OCI-LY1 (cell line): ENCODE results near the gene MAD1L1.

Experiments used
- H2AFZ ChIP-seq: fragments of 200-600 bp; sonication (generic), shearing (Covaris generic); 2 replicates; pipeline ENCODE4 v1.6.0; 2014; ENCODE audit warnings: antibody characterized with exemption, mild to moderate bottlenecking, low read length
- H3F3A ChIP-seq: fragments of 200-600 bp; sonication (generic), shearing (Covaris generic); 2 replicates; pipeline ENCODE4 v1.6.0; 2014; ENCODE audit warnings: mild to moderate bottlenecking, antibody characterized with exemption, low read length, moderate library complexity; ENCODE audit not compliant: insufficient read depth
- H3K27ac ChIP-seq: fragments of 200-600 bp; sonication (generic); 2 replicates; pipeline ENCODE4 v1.5.1; 2014; ENCODE audit warnings: low read length, mixed run types, mild to moderate bottlenecking, low read depth; ENCODE audit not compliant: poor library complexity, severe bottlenecking
- H3K27me3 ChIP-seq: fragments of 200-600 bp; sonication (generic); 2 replicates; pipeline ENCODE4 v1.6.0; 2014; ENCODE audit warnings: antibody characterized with exemption, mild to moderate bottlenecking, low read length, moderate library complexity; ENCODE audit not compliant: insufficient read depth
- H3K36me3 ChIP-seq: fragments of 200-600 bp; sonication (generic); 2 replicates; pipeline ENCODE4 v1.6.1; 2014; ENCODE audit warnings: mild to moderate bottlenecking, antibody characterized with exemption, low read length, moderate library complexity, mixed read lengths; ENCODE audit not compliant: insufficient read depth
- H3K4me1 ChIP-seq: fragments of 200-600 bp; sonication (generic); 2 replicates; pipeline ENCODE4 v1.5.1; 2014; ENCODE audit warnings: mild to moderate bottlenecking, low read length, moderate library complexity; ENCODE audit not compliant: insufficient read depth, severe bottlenecking
- H3K4me2 ChIP-seq: fragments of 200-600 bp; sonication (generic), shearing (Covaris generic); 2 replicates; pipeline ENCODE4 v1.6.1; 2014; ENCODE audit warnings: low read length
- H3K4me3 ChIP-seq: fragments of 200-600 bp; sonication (generic); 2 replicates; pipeline ENCODE4 v1.5.1; 2014; ENCODE audit warnings: low read length, low read depth, mild to moderate bottlenecking, mixed read lengths; ENCODE audit not compliant: poor library complexity, severe bottlenecking
- H3K79me2 ChIP-seq: fragments of 200-600 bp; shearing (Covaris generic); 2 replicates; pipeline ENCODE4 v1.6.1; 2016; ENCODE audit warnings: mixed run types, low read length, mixed read lengths; ENCODE audit not compliant: insufficient read depth
- H3K9ac ChIP-seq: fragments of 200-600 bp; sonication (generic), shearing (Covaris generic); 2 replicates; pipeline ENCODE4 v1.6.1; 2014; ENCODE audit warnings: mild to moderate bottlenecking, low read length, mixed read lengths
- H3K9me2 ChIP-seq: fragments of 200-600 bp; sonication (generic), shearing (Covaris generic); 2 replicates; pipeline ENCODE4 v1.6.1; 2014; ENCODE audit warnings: low read depth, mild to moderate bottlenecking, low read length, mixed read lengths
- H3K9me3 ChIP-seq: fragments of 200-600 bp; shearing (Covaris generic); 2 replicates; pipeline ENCODE4 v1.6.1; 2014; ENCODE audit warnings: low read length, mixed read lengths
- H4K20me1 ChIP-seq: fragments of 200-600 bp; sonication (generic), shearing (Covaris generic); 2 replicates; pipeline ENCODE4 v1.6.0; 2016; ENCODE audit warnings: mild to moderate bottlenecking, low read length; ENCODE audit not compliant: insufficient read depth
- CTCF ChIP-seq: fragments of 200-600 bp; sonication (generic), shearing (Covaris generic); IDR thresholded peaks from 2 replicates; pipeline ENCODE4 v1.5.1; 2017; ENCODE audit warnings: mild to moderate bottlenecking, antibody characterized with exemption, low read length, moderate library complexity, mixed read lengths
- EZH2 ChIP-seq: fragments of 200-600 bp; sonication (generic), shearing (Covaris generic); IDR thresholded peaks from 2 replicates; pipeline ENCODE4 v1.8.0; 2017; ENCODE audit warnings: borderline replicate concordance, mixed run types, mild to moderate bottlenecking, antibody characterized with exemption, low read length, moderate library complexity, mixed read lengths

The MAD1L1 gene

GRCh38 chr7:2096692-2097387, 135.9 kb downstream of the MAD1L1 start:
- Histone ChIP-seq H3K4me1 (peaks cover 34% of the 10 kb centered on the region), H3K27ac (no peak overlapping the region)

GRCh38 chr7:2095436-2095835, 137.3 kb downstream of the MAD1L1 start:
- no peak overlapping the region for H3K27ac ChIP-seq
- no peak overlapping the region for H3K4me3 ChIP-seq
- H3K9me2 ChIP-seq: no peaks in the 10 kb centered on the region
- TF ChIP-seq EZH2 (no peak), CTCF (no peak)
- H3F3A ChIP-seq: no peaks in the 10 kb centered on the region
- no peaks in the 10 kb centered on the region for H3K79me2 ChIP-seq
- no peak overlapping the region for H2AFZ ChIP-seq
- no peaks in the 10 kb centered on the region for H4K20me1 ChIP-seq
- H3K36me3 ChIP-seq: peaks cover 10% of the 10 kb centered on the region
- no peak overlapping the region for H3K9ac ChIP-seq
- H3K27me3 ChIP-seq: no peaks in the 10 kb centered on the region
- no peak overlapping the region for H3K4me2 ChIP-seq
- H3K9me3 ChIP-seq: no peaks in the 10 kb centered on the region
- H3K4me1 ChIP-seq: peaks cover 23% of the 10 kb centered on the region

More at GRCh38 chr7:2096692-2097387, 135.9 kb downstream of the MAD1L1 start:
- H3K27me3 ChIP-seq: no peaks in the 10 kb centered on the region
- peaks cover 6% of the 10 kb centered on the region for H3K36me3 ChIP-seq
- H2AFZ ChIP-seq: no peak overlapping the region
- no peak overlapping the region for H3K4me3 ChIP-seq
- H3F3A ChIP-seq: no peaks in the 10 kb centered on the region
- peak; percentile 11; the same call in 1 of the 2 replicates for TF ChIP-seq CTCF
- no peak for TF ChIP-seq EZH2
- no peak overlapping the region for H3K4me2 ChIP-seq
- H3K9me3 ChIP-seq: no peaks in the 10 kb centered on the region
- no peaks in the 10 kb centered on the region for H4K20me1 ChIP-seq
- H3K79me2 ChIP-seq: no peaks in the 10 kb centered on the region
- H3K9ac ChIP-seq: no peak overlapping the region
- no peaks in the 10 kb centered on the region for H3K9me2 ChIP-seq

- Histone ChIP-seq H3K79me2 (no peaks in the 10 kb centered on the region), H3F3A (no peaks in the 10 kb centered on the region), H4K20me1 (no peaks in the 10 kb centered on the region), H3K36me3 (peaks cover 15% of the 10 kb centered on the region), H2AFZ (no peak overlapping the region), H3K4me3 (no peak overlapping the region), H3K9me3 (no peaks in the 10 kb centered on the region), H3K9ac (no peak overlapping the region), H3K4me2 (no peak overlapping the region), H3K27me3 (no peaks in the 10 kb centered on the region), H3K9me2 (no peaks in the 10 kb centered on the region), H3K27ac (no peak overlapping the region), H3K4me1 (peaks cover 14% of the 10 kb centered on the region)
- no peak for TF ChIP-seq EZH2
- no peak for TF ChIP-seq CTCF
Observed at GRCh38 chr7:2094454-2095045, 138.2 kb downstream of the MAD1L1 start.
